Body of pancreas (tissue), 4 donors: Measurements from ENCODE around the gene BMP8B.

Source experiments
- POLR2A ChIP-seq, 3 donors: fragments of 450-650 bp; IDR thresholded peaks; one replicate each; pipeline ENCODE4 v1.6.1; 2016; ENCODE audit warnings: antibody characterized with exemption in 3 of 3, mild to moderate bottlenecking in 2 of 3
- TF ChIP-seq, protein P1 (sequence below), 7 experiments: fragments of 450-650 bp in 4 of 7; fragments of 200-600 bp in 3 of 7; sonication (generic) in 3 of 7; IDR thresholded peaks; one replicate each; pipeline ENCODE4 v1.5.1; 2016 to 2019; ENCODE audit warnings: antibody characterized with exemption in 7 of 7

DNA sequence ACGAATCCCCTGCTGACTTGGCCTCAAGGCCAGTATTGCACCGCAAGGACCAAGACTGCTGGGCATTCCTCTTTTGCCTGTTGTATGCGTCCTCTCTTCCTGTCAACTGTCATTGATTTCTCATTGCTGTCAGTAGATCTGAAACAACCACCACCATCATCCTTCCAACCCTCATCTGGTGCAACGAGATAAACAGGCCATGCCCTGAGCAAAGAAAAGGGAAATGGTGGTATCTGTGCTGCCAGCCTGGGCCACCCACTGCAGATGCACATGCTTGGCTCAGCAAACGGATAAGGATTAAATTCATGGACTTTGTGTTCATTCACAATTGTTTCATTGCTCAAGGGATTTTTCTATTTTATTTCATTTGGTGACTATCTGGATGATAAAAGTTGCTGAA, 31.2 kb downstream of the BMP8B start:
- TF ChIP-seq POLR2A (IDR thresholded peaks at IDR 0.05), result no peak
- TF ChIP-seq, protein P1, sequence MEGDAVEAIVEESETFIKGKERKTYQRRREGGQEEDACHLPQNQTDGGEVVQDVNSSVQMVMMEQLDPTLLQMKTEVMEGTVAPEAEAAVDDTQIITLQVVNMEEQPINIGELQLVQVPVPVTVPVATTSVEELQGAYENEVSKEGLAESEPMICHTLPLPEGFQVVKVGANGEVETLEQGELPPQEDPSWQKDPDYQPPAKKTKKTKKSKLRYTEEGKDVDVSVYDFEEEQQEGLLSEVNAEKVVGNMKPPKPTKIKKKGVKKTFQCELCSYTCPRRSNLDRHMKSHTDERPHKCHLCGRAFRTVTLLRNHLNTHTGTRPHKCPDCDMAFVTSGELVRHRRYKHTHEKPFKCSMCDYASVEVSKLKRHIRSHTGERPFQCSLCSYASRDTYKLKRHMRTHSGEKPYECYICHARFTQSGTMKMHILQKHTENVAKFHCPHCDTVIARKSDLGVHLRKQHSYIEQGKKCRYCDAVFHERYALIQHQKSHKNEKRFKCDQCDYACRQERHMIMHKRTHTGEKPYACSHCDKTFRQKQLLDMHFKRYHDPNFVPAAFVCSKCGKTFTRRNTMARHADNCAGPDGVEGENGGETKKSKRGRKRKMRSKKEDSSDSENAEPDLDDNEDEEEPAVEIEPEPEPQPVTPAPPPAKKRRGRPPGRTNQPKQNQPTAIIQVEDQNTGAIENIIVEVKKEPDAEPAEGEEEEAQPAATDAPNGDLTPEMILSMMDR (IDR thresholded peaks at IDR 0.05), result no peak
